GM12874 (cell line): ENCODE measurements around the gene WDR93.

Experiments
- TF ChIP-seq, protein P1 (sequence below): IDR thresholded peaks from 2 replicates; pipeline ENCODE4 v1.5.1; 2011; ENCODE audit warnings: low read depth, mild to moderate bottlenecking, control low read depth, low read length, moderate library complexity; ENCODE audit not compliant: insufficient read depth

The WDR93 gene

DNA sequence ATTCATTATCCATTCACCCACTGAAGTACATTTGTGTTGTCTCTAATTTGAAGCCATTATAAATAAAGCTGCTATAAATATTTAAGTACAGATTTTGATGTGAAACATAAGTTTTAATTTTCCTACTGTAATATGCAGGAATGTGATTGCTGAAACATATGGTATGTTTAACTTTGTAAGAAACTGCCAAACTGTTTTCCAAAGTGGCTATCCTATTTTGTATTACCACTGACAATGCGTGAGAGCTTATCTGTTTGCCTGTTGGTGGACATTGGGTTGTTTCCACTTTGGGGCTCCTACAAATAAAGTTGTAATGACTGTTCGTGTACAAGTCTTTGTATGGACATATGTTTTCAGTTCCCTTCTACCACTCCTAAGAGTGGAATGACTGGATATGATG, 2.5 kb downstream of the WDR93 start:
- TF ChIP-seq, protein P1, sequence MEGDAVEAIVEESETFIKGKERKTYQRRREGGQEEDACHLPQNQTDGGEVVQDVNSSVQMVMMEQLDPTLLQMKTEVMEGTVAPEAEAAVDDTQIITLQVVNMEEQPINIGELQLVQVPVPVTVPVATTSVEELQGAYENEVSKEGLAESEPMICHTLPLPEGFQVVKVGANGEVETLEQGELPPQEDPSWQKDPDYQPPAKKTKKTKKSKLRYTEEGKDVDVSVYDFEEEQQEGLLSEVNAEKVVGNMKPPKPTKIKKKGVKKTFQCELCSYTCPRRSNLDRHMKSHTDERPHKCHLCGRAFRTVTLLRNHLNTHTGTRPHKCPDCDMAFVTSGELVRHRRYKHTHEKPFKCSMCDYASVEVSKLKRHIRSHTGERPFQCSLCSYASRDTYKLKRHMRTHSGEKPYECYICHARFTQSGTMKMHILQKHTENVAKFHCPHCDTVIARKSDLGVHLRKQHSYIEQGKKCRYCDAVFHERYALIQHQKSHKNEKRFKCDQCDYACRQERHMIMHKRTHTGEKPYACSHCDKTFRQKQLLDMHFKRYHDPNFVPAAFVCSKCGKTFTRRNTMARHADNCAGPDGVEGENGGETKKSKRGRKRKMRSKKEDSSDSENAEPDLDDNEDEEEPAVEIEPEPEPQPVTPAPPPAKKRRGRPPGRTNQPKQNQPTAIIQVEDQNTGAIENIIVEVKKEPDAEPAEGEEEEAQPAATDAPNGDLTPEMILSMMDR: no peak

DNA sequence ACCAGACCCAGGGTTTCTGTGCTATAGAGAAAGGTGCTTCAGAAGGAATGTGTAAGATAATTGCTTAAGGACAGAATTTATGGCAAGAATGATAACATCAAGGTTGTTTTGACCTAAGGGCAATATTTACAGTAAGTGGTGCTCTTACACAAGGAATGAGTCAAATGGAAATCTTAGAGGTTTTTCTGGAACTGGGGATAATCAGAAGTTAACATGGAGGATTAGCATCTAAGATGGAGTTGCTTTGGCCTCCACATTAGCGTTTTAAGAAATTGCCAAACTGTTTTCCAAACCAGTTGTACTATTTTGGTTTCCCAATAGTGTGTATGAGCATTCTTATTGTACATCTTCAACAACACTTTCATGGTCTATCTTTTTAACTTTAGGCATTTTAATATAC, 3.1 kb downstream of the WDR93 start:
- TF ChIP-seq, protein P1: no peak

DNA sequence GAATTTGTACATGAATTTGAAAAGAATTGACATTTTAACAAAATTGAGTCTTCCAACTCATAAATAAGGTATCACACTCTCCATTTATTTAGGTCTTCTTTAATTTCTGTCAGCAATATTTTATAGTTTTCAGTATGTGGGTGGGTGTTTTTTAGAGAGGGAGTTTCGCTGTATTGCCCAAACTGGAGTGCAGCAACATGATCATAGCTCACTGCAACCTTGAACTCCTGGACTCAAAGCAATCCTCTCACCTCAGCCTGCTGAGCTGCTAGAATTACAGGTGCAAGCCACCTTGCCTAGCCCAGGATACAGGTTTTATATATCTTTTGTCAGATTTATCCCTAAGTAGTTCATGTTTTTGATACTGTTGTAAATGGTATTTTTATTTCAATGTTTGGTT, 4.6 kb downstream of the WDR93 start:
- TF ChIP-seq, protein P1: no peak

DNA sequence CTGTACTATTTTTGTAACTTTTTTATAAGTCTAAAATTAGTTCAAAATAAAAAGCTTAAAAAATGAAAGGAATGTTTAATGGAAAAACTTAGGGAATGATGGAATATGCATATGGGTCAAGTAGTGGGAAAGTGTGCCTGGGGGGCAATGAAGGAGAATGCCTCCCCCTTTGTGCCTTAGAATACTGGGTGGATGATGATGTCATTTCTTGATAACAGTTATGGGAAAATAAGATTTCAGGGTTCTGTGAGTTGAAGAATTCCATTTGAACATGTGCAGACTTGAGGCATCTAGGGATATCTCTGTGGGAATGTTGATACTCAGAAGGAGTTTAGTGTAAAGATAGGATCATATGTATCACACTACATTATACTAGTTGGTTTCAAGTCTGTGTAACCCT, 13.8 kb downstream of the WDR93 start:
- TF ChIP-seq, protein P1: no peak

DNA sequence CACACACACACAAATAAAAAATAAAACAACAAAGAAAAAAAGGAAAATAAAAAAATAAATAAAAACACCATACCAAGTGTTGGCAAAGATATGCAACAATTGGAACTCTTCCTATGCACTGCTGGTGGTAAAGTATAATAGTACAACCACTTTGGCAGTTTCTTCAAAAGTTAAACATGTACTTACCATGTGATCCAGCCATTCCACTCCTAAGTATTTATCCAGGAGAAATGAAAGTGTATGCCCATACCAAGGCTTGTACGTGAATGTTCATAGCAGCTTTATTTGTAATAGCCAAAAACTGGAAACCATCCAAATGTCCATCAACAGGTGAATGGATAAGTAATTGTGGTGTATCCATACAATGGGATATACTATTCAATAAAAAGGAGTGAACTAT, 17.0 kb downstream of the WDR93 start:
- TF ChIP-seq, protein P1: no peak

DNA sequence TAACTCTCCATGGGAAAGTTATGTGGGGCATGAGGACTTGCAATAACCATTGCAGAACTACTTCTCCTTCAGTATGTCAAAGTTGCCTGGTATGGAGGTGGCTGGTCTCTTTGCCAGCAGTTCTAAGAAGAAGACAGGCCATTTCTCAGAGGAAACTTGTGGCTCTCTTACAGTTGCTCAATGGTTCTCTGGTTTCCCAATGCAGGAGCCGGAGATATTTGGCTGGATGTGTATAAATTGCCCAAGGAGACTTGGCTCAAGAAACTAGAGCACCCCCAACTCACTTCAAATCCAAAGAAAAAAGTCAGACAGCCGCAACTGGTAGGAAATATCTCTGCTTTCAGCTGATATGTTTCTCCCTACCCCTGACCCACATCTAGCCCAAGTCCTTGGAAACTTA, 24.2 kb downstream of the WDR93 start:
- TF ChIP-seq, protein P1: no peak

DNA sequence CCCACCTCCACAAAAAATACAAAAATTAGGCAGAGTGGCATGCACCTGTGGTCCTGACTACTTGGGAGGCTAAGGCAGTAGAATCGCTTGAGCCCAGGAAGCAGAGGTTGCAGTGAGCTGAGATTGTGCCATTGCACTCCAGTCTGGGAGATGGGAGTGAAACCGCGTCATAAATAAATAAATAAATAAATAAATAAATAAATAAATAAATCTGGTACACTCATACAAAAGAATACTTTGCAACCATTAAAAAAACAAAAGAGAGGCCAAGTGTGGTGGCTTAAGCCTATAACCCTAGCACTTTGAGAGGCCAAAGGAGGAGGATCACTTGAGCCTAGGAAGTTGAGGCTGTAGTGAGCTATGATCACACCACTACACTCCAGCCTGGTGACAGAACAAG, 32.4 kb downstream of the WDR93 start:
- TF ChIP-seq, protein P1: no peak

DNA sequence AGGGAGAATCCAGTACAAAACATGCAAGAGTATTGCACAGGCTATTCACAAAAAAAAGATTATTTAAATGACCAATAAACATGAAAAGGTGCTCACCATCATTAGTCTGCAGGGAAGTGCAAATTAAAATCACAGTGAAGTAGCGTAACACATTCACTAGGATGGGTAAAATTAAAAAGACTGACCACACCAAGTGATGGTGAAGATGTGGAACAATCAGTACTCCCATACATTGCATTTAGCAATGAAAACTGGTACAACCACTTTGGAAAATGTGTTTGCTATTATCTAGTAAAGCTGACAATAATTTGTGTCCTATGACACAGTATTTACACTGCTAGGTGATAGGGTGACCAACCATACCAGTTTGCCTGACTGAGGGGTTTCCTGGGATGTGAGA, 34.0 kb downstream of the WDR93 start:
- TF ChIP-seq, protein P1: no peak
